Common myeloid progenitor, CD34-positive (primary cell): ENCODE results near the gene UBA6.

Experiments used
- CTCF ChIA-PET: fragments of 350-600 bp; sonication (Branson Sonifier 250); formaldehyde crosslinking; loops from one replicate; lab custom pipeline; 2021; ENCODE audit warnings: antibody characterized with exemption; lab: Charles Lee
- POLR2A ChIA-PET: fragments of 350-600 bp; sonication (Branson Sonifier 250); formaldehyde crosslinking; loops from one replicate; lab custom pipeline; 2021; ENCODE audit warnings: antibody characterized with exemption; lab: Charles Lee
- DNase-seq, 3 donors: peaks; one replicate each; pipeline versions ENCODE4 v3.0.0 to v3.0.0-alpha.2; 2013
- H3K27ac ChIP-seq, 2 experiments: 1 replicate in 1 of 2; 2 replicates in 1 of 2; pipeline ENCODE4 v1.7.0; 2013; ENCODE audit warnings: inconsistent platforms in 2 of 2, low read length in 2 of 2, mild to moderate bottlenecking in 2 of 2, low read depth in 1 of 2, moderate library complexity in 1 of 2; ENCODE audit not compliant: severe bottlenecking in 2 of 2, insufficient read depth in 1 of 2, poor library complexity in 1 of 2
- H3K27me3 ChIP-seq, 5 experiments: replicated peaks in 2 of 5; 1 replicate in 3 of 5; 2 replicates in 2 of 5; pipeline versions ENCODE4 v1.6.1 to v1.7.0; 2013; ENCODE audit warnings: low read length in 4 of 5, mild to moderate bottlenecking in 2 of 5, moderate library complexity in 2 of 5, inconsistent platforms in 1 of 5; ENCODE audit not compliant: insufficient read depth in 5 of 5, control insufficient read depth in 4 of 5
- H3K36me3 ChIP-seq, 4 experiments: 1 replicate in 2 of 4; 2 replicates in 2 of 4; pipeline versions ENCODE4 v1.6.1 to v1.7.0; 2013; ENCODE audit warnings: low read length in 3 of 4, control low read depth in 1 of 4, mild to moderate bottlenecking in 1 of 4; ENCODE audit not compliant: control insufficient read depth in 4 of 4, insufficient read depth in 4 of 4
- H3K4me1 ChIP-seq, 4 experiments: 1 replicate in 3 of 4; 2 replicates in 1 of 4; pipeline versions ENCODE4 v1.6.1 to v1.7.1; 2013; ENCODE audit warnings: low read length in 3 of 4, mild to moderate bottlenecking in 3 of 4, control low read depth in 1 of 4, inconsistent platforms in 1 of 4, moderate library complexity in 1 of 4; ENCODE audit not compliant: control insufficient read depth in 4 of 4, insufficient read depth in 4 of 4; ENCODE audit errors: control extremely low read depth in 1 of 4
- H3K4me3 ChIP-seq, 7 experiments: 1 replicate in 4 of 7; 2 replicates in 3 of 7; pipeline versions ENCODE4 v1.5.1 to v1.7.0; 2013; ENCODE audit warnings: mild to moderate bottlenecking in 7 of 7, low read length in 6 of 7, moderate library complexity in 6 of 7, inconsistent platforms in 2 of 7, low read depth in 2 of 7, control low read depth in 1 of 7; ENCODE audit not compliant: insufficient read depth in 4 of 7, control insufficient read depth in 1 of 7; ENCODE audit errors: extremely low read depth in 1 of 7
- H3K9me3 ChIP-seq, 5 experiments: 1 replicate in 4 of 5; 2 replicates in 1 of 5; pipeline versions ENCODE4 v1.6.1 to v1.7.1; 2013; ENCODE audit warnings: low read length in 4 of 5, mild to moderate bottlenecking in 2 of 5, inconsistent platforms in 1 of 5, low read depth in 1 of 5, moderate library complexity in 1 of 5; ENCODE audit not compliant: control insufficient read depth in 4 of 5, insufficient read depth in 2 of 5; ENCODE audit errors: control extremely low read depth in 1 of 5
- WGBS: methylation state at CpG from one replicate; pipeline ENCODE4 v1.1.5; 2013; ENCODE audit not compliant: insufficient coverage; 5-methylcytosine and 5-hydroxymethylcytosine counted together

Gene UBA6

GRCh38 chr4:67704843-67705242, 3.9 kb upstream of the UBA6 start:
- Histone ChIP-seq H3K4me3 (no peak overlapping the region), H3K9me3 (peaks cover 3 to 17% (median 6%) of the 10 kb centered on the region in 5 experiments), H3K27me3 (no peaks in the 10 kb centered on the region), H3K4me1 (peaks cover 5 to 16% (median 12%) of the 10 kb centered on the region in 4 experiments), H3K36me3 (peaks cover 0 to 14% (median 4%) of the 10 kb centered on the region in 4 experiments), H3K27ac (no peak overlapping the region)
- ChIA-PET POLR2A (no interaction called here), CTCF (no interaction called here)
- DNase-seq, result no peak
- WGBS, result no CpG with 5 or more reads among the region's 2 CpGs

DNA sequence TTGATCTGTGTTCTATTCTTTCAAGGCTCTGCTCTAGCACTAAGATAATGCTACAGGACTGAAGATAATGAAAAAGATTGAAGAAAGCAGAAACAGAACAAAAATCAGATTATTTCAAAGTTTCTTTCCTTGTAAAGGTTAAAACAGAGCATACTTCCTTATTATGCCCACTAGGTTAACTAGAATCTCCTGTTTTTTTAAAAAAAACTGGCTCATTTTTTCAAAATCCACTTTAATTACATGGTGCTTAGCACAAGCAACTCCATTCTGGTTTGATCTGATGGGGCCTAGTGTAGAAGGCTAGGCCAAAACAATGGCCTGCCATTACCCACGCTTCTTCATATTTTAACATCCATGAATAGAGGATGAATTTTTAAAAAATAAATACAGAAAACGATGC, 1.2 kb upstream of the UBA6 start:
- Histone ChIP-seq H3K36me3 (peaks cover 0 to 14% (median 4%) of the 10 kb centered on the region in 4 experiments), H3K27ac (peak overlapping the region in 1 of 2 experiments; percentile 97), H3K27me3 (no peaks in the 10 kb centered on the region), H3K9me3 (peaks cover 3 to 15% (median 5%) of the 10 kb centered on the region in 5 experiments), H3K4me1 (peaks cover 9 to 22% (median 16%) of the 10 kb centered on the region in 4 experiments), H3K4me3 (peak overlapping the region in 5 of 7 experiments; percentile 75 to 93 (median 88))
- no peak for DNase-seq
- ChIA-PET POLR2A (interaction anchor here (1.1 kb wide), 1 partner anchor 23 kb away, joined by 4 read pairs; no protein-coding TSS in a partner anchor), CTCF (interaction anchor here (1.1 to 2.7 kb wide), 4 partner anchors 11 to 43 kb away, joined by 4 to 11 read pairs (median 6); no protein-coding TSS in a partner anchor)
- no CpG with 5 or more reads among the region's 2 CpGs for WGBS

DNA sequence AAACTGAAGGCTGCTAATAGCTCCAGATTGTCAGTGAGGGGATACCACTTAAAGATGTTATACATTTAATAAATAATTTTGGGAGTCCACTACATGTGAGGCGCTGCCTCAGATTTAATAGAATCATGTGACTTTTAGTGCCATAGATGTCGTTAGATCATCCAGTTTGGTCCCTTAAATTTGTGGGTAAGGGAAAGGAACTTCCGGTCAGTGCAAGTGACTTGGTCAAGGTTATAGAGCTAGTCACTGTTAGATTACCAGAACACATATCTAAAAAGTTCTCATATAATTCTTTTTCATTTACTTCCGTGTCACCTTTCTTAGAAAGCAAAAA, 529 bp upstream of the UBA6 start:
- peak overlapping the region; percentile 89 to 97 for H3K27ac ChIP-seq
- POLR2A ChIA-PET, result interaction anchor here (1.1 to 2.0 kb wide), 2 partner anchors 23 to 156 kb away, joined by 4 to 6 read pairs; partner anchors contain the start of gene CENPC
- peaks cover 9 to 22% (median 16%) of the 10 kb centered on the region in 4 experiments for H3K4me1 ChIP-seq
- peaks cover 0 to 8% (median 0%) of the 10 kb centered on the region in 5 experiments for H3K9me3 ChIP-seq
- H3K36me3 ChIP-seq, result peaks cover 0 to 10% (median 2%) of the 10 kb centered on the region in 4 experiments
- no peak for DNase-seq
- 0% methylated on average over 2 of the region's 4 CpGs for WGBS
- CTCF ChIA-PET, result interaction anchor here (0.8 to 2.7 kb wide), 8 partner anchors 12 to 158 kb away, joined by 3 to 11 read pairs (median 4); no protein-coding TSS in a partner anchor
- peak overlapping the region in 6 of 7 experiments; percentile 75 to 93 (median 88) for H3K4me3 ChIP-seq
- H3K27me3 ChIP-seq, result no peaks in the 10 kb centered on the region

- no peaks in the 10 kb centered on the region for H3K9me3 ChIP-seq
- DNase-seq, result peak in 2 of 3 donors; percentile 51 to 59
- H3K4me3 ChIP-seq, result peak overlapping the region; percentile 75 to 93 (median 89)
- peak overlapping the region; percentile 89 to 97 for H3K27ac ChIP-seq
- H3K36me3 ChIP-seq, result peaks cover 0 to 5% (median 3%) of the 10 kb centered on the region in 4 experiments
- peaks cover 9 to 22% (median 16%) of the 10 kb centered on the region in 4 experiments for H3K4me1 ChIP-seq
- 7% methylated on average over 6 of the region's 11 CpGs for WGBS
- ChIA-PET POLR2A (interaction anchor here (2.0 kb wide), 1 partner anchor 155 kb away, joined by 6 read pairs; the partner anchor contains the start of gene CENPC), CTCF (interaction anchor here (0.6 to 2.7 kb wide), 8 partner anchors 9 to 119 kb away, joined by 3 to 11 read pairs (median 5); no protein-coding TSS in a partner anchor)
- H3K27me3 ChIP-seq, result no peaks in the 10 kb centered on the region
These were observed 728 bp downstream of the UBA6 start for GRCh38 chr4:67700116-67700737.

- 98% methylated on average over 12 of the region's 18 CpGs for WGBS
- no peaks in the 10 kb centered on the region for H3K9me3 ChIP-seq
- H3K36me3 ChIP-seq, result peaks cover 0 to 7% (median 3%) of the 10 kb centered on the region in 4 experiments
- ChIA-PET CTCF (interaction anchor here (0.6 to 2.7 kb wide), 6 partner anchors 8 to 118 kb away, joined by 3 to 11 read pairs (median 4); no protein-coding TSS in a partner anchor), POLR2A (interaction anchor here (2.0 kb wide), 1 partner anchor 154 kb away, joined by 6 read pairs; the partner anchor contains the start of gene CENPC)
- H3K27ac ChIP-seq, result peak overlapping the region in 1 of 2 experiments; percentile 97
- peak overlapping the region in 6 of 7 experiments; percentile 75 to 93 (median 88) for H3K4me3 ChIP-seq
- peaks cover 9 to 22% (median 16%) of the 10 kb centered on the region in 4 experiments for H3K4me1 ChIP-seq
- no peaks in the 10 kb centered on the region for H3K27me3 ChIP-seq
- DNase-seq, result no peak
These were observed 1.4 kb downstream of the UBA6 start for GRCh38 chr4:67699603-67700002.

GRCh38 chr4:67697860-67698687, 2.9 kb downstream of the UBA6 start:
- Histone ChIP-seq H3K36me3 (peaks cover 3 to 9% (median 6%) of the 10 kb centered on the region in 4 experiments), H3K9me3 (peaks cover 0 to under 1% (median 0%) of the 10 kb centered on the region in 5 experiments), H3K27me3 (no peaks in the 10 kb centered on the region), H3K27ac (no peak overlapping the region), H3K4me3 (no peak overlapping the region), H3K4me1 (peaks cover 9 to 22% (median 16%) of the 10 kb centered on the region in 4 experiments)
- ChIA-PET CTCF (interaction anchor here (0.7 to 1.5 kb wide), 4 partner anchors 13 to 150 kb away, joined by 3 read pairs; no protein-coding TSS in a partner anchor), POLR2A (no interaction called here)
- DNase-seq, result no peak
- 93% methylated on average over 6 of the region's 7 CpGs for WGBS
